Measurements from ENCODE around the gene GHITM.

- no peak for TF ChIP-seq POLR2A (IDR thresholded peaks at IDR 0.05; ENCODE audit: low read depth, low read length)
- TF ChIP-seq POLR2AphosphoS5 (IDR thresholded peaks at IDR 0.05; ENCODE audit: low read depth, low read length): no peak
Observed at GRCh38 chr10:84147347-84147746, 8.0 kb downstream of the GHITM start.

Measured in GM12891 (cell line).